HG03045 (cell line): ENCODE results near the gene IL22.
"Not testable (repeated sequence)": the region's sequence is repeated elsewhere in the genome, so short reads cannot be mapped to it uniquely, and the experiment has no call there.

Experiments used
- ATAC-seq: cut with Tn5 transposase; IDR thresholded peaks from one replicate; pipeline ENCODE4 v1.9.1; 2021; ENCODE audit warnings: mild to moderate bottlenecking, moderate library complexity; ENCODE audit not compliant: unreplicated experiment

The IL22 gene

GRCh38 chr12:68231691-68232090, 21.7 kb downstream of the IL22 start:
- ATAC-seq = no peak

GRCh38 chr12:68231229-68231628, 22.2 kb downstream of the IL22 start:
- ATAC-seq = no peak

GRCh38 chr12:68229956-68230355, 23.4 kb downstream of the IL22 start:
- no peak for ATAC-seq

GRCh38 chr12:68227356-68227755, 26.0 kb downstream of the IL22 start:
- no peak for ATAC-seq

- no peak for ATAC-seq
Observed at GRCh38 chr12:68225576-68226476, 27.6 kb downstream of the IL22 start, which contains the start of gene IL26. Gene IL26, minus strand, starts transcription at chr12:68225810. Its CDS starts 54 bp downstream, at chr12:68225756.

- ATAC-seq = no peak
Observed at GRCh38 chr12:68224613-68225285, 28.7 kb downstream of the IL22 start.

GRCh38 chr12:68223067-68223747, 30.2 kb downstream of the IL22 start:
- peak; percentile 94 for ATAC-seq

- no peak for ATAC-seq
Observed at GRCh38 chr12:68222326-68222725, 31.1 kb downstream of the IL22 start.

GRCh38 chr12:68221497-68221896, 31.9 kb downstream of the IL22 start:
- ATAC-seq = no peak

- no peak for ATAC-seq
Observed at GRCh38 chr12:68210875-68211274, 42.5 kb downstream of the IL22 start.

- ATAC-seq = not testable (repeated sequence)
Observed at GRCh38 chr12:68209048-68209728, 44.2 kb downstream of the IL22 start.

- no peak for ATAC-seq
Observed at GRCh38 chr12:68207276-68207675, 46.1 kb downstream of the IL22 start.

GRCh38 chr12:68206446-68206845, 47.0 kb downstream of the IL22 start:
- ATAC-seq = no peak

- ATAC-seq = no peak
Observed at GRCh38 chr12:68203460-68203875, 49.9 kb downstream of the IL22 start.

- no peak for ATAC-seq
Observed at GRCh38 chr12:68200854-68201253, 52.5 kb downstream of the IL22 start.

- ATAC-seq = no peak
Observed at GRCh38 chr12:68199127-68199526, 54.3 kb downstream of the IL22 start.

GRCh38 chr12:68198507-68199086, 54.8 kb downstream of the IL22 start:
- ATAC-seq = no peak
